NT2/D1 (cell line): ENCODE data around the gene RIMKLA.

Experiments
- DNase-seq: peaks from one replicate; pipeline ENCODE4 v3.0.0-alpha.2; 2011; ENCODE audit warnings: low read depth, low spot score
- H3K27me3 ChIP-seq: 2 replicates; pipeline ENCODE4 v1.6.0; 2011; ENCODE audit warnings: mild to moderate bottlenecking; ENCODE audit not compliant: insufficient read length, insufficient read depth
- H3K36me3 ChIP-seq: 2 replicates; pipeline ENCODE4 v1.6.1; 2011; ENCODE audit warnings: mild to moderate bottlenecking, low read length, mixed read lengths; ENCODE audit not compliant: insufficient read depth, insufficient read length
- H3K4me1 ChIP-seq: 2 replicates; pipeline ENCODE4 v1.5.1; 2011; ENCODE audit not compliant: insufficient read depth, insufficient read length
- H3K4me3 ChIP-seq: 2 replicates; pipeline ENCODE4 v1.5.1; 2011; ENCODE audit warnings: low read depth; ENCODE audit not compliant: insufficient read length
- H3K9ac ChIP-seq: 2 replicates; pipeline ENCODE4 v1.6.0; 2011; ENCODE audit warnings: low read depth; ENCODE audit not compliant: insufficient read length
- H3K9me3 ChIP-seq: 2 replicates; pipeline ENCODE4 v1.5.1; 2011; ENCODE audit warnings: mild to moderate bottlenecking, low read length; ENCODE audit not compliant: insufficient read depth
- SUZ12 ChIP-seq: IDR thresholded peaks from 2 replicates; pipeline ENCODE4 v1.6.1; 2011; ENCODE audit not compliant: insufficient read length, insufficient read depth; ENCODE audit errors: extremely low read depth
- YY1 ChIP-seq: IDR thresholded peaks from 2 replicates; pipeline ENCODE4 v1.6.1; 2011; ENCODE audit not compliant: insufficient read length, insufficient read depth
- ZNF274 ChIP-seq: IDR thresholded peaks from 2 replicates; pipeline ENCODE4 v1.6.1; 2011; ENCODE audit warnings: mild to moderate bottlenecking, low read depth, low read length

RIMKLA gene

GRCh38 chr1:42380586-42381279 is at the start of gene RIMKLA:
Gene RIMKLA (plus strand): TSS chr1:42380792. CDS start chr1:42380935, 143 bp downstream.
- Histone ChIP-seq H3K27me3 (peaks cover 36% of the 10 kb centered on the region), H3K4me3 (peak within 1 kb of the TSS; percentile 77), H3K9me3 (no peaks in the 10 kb centered on the region), H3K9ac (peak within 1 kb of the TSS; percentile 77), H3K36me3 (no peaks in the 10 kb centered on the region), H3K4me1 (no peaks in the 10 kb centered on the region)
- TF ChIP-seq SUZ12 (no peak), ZNF274 (no peak), YY1 (no peak)
- peak; percentile 57 for DNase-seq

- no peak overlapping the region for H3K4me3 ChIP-seq
- TF ChIP-seq ZNF274 = no peak
- no peak for TF ChIP-seq SUZ12
- no peak for TF ChIP-seq YY1
- no peaks in the 10 kb centered on the region for H3K9me3 ChIP-seq
- H3K36me3 ChIP-seq = no peaks in the 10 kb centered on the region
- DNase-seq = no peak
- H3K9ac ChIP-seq = no peak overlapping the region
- no peaks in the 10 kb centered on the region for H3K4me1 ChIP-seq
- H3K27me3 ChIP-seq = no peaks in the 10 kb centered on the region
These were observed 47.7 kb upstream of the RIMKLA start for GRCh38 chr1:42332877-42333276.

GRCh38 chr1:42333662-42334239 is 46.8 kb upstream of the RIMKLA start:
- Histone ChIP-seq H3K4me3 (peak overlapping the region; percentile 90), H3K9me3 (no peaks in the 10 kb centered on the region), H3K27me3 (no peaks in the 10 kb centered on the region), H3K4me1 (no peaks in the 10 kb centered on the region), H3K9ac (peak overlapping the region; percentile 93), H3K36me3 (no peaks in the 10 kb centered on the region)
- TF ChIP-seq SUZ12 (no peak), YY1 (no peak), ZNF274 (no peak)
- DNase-seq = no peak

GRCh38 chr1:42334240-42335049 is 46.1 kb upstream of the RIMKLA start:
- TF ChIP-seq SUZ12 (no peak), YY1 (no peak), ZNF274 (no peak)
- DNase-seq = peak; percentile 46
- H3K4me1 ChIP-seq = no peaks in the 10 kb centered on the region

GRCh38 chr1:42335050-42335808 is 45.4 kb upstream of the RIMKLA start, which contains the start of gene FOXJ3:
Gene FOXJ3 (minus strand): TSS chr1:42335235. CDS start chr1:42311093, 24,142 bp downstream.
- Histone ChIP-seq H3K4me1 (no peaks in the 10 kb centered on the region), H3K4me3 (peak within 1 kb of the TSS; percentile 90), H3K36me3 (no peaks in the 10 kb centered on the region), H3K9me3 (no peaks in the 10 kb centered on the region), H3K9ac (peak within 1 kb of the TSS; percentile 93), H3K27me3 (no peaks in the 10 kb centered on the region)
- DNase-seq = peak; percentile 99
- TF ChIP-seq YY1 (peak; percentile 30), SUZ12 (no peak)

More at GRCh38 chr1:42334240-42335049, 46.1 kb upstream of the RIMKLA start:
- H3K27me3 ChIP-seq = no peaks in the 10 kb centered on the region
- H3K9me3 ChIP-seq = no peaks in the 10 kb centered on the region
- peak overlapping the region; percentile 93 for H3K9ac ChIP-seq
- no peaks in the 10 kb centered on the region for H3K36me3 ChIP-seq
- peak overlapping the region; percentile 90 for H3K4me3 ChIP-seq

GRCh38 chr1:42335809-42336518 is 44.6 kb upstream of the RIMKLA start:
- Histone ChIP-seq H3K4me3 (peak overlapping the region; percentile 90), H3K9me3 (no peaks in the 10 kb centered on the region), H3K9ac (peak overlapping the region; percentile 93), H3K27me3 (no peaks in the 10 kb centered on the region), H3K36me3 (no peaks in the 10 kb centered on the region), H3K4me1 (peaks cover under 1% of the 10 kb centered on the region)
- no peak for TF ChIP-seq YY1
- TF ChIP-seq ZNF274 = no peak
- no peak for TF ChIP-seq SUZ12
- DNase-seq = no peak
